Retinal pigment epithelial cell (primary cell): ENCODE data around the gene DHRS3.

Source experiments
- DNase-seq: peaks from one replicate; pipeline ENCODE4 v3.0.0-alpha.2; 2010; ENCODE audit warnings: low read depth
- H3K4me3 ChIP-seq: 2 replicates; pipeline ENCODE4 v1.5.1; 2011; ENCODE audit warnings: mild to moderate bottlenecking, low read length, control low read depth, moderate library complexity
- TF ChIP-seq, protein P1 (sequence below): conservative IDR thresholded peaks from 2 replicates; pipeline ENCODE4 v1.5.1; 2011; ENCODE audit warnings: low read depth, low read length, control low read depth, inconsistent platforms

DHRS3 gene

DNA sequence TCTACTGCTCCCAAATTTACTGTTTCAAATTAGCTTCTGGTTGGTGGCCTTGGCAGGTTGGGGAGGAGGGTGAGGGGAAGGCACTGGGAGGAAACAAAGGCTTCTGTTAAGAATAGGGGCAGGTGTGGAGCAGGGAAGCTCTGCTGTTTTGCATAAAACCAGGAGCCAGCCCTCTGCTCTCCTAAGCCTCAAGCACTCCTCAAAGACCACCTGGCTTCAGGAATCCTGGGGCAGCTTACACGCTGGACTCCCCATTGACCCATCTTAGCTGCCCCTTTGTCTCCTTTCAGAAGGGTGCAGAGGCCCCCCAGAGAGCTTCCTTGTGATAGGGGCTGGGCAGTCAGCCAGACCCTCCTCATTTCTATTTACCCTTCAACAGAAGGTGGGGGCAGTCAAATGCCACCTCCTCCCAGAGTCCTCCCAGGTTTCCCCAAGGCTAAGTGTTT, 11.5 kb upstream of the DHRS3 start:
- no peak for DNase-seq
- H3K4me3 ChIP-seq = no peak overlapping the region
- TF ChIP-seq, protein P1, sequence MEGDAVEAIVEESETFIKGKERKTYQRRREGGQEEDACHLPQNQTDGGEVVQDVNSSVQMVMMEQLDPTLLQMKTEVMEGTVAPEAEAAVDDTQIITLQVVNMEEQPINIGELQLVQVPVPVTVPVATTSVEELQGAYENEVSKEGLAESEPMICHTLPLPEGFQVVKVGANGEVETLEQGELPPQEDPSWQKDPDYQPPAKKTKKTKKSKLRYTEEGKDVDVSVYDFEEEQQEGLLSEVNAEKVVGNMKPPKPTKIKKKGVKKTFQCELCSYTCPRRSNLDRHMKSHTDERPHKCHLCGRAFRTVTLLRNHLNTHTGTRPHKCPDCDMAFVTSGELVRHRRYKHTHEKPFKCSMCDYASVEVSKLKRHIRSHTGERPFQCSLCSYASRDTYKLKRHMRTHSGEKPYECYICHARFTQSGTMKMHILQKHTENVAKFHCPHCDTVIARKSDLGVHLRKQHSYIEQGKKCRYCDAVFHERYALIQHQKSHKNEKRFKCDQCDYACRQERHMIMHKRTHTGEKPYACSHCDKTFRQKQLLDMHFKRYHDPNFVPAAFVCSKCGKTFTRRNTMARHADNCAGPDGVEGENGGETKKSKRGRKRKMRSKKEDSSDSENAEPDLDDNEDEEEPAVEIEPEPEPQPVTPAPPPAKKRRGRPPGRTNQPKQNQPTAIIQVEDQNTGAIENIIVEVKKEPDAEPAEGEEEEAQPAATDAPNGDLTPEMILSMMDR = no peak

DNA sequence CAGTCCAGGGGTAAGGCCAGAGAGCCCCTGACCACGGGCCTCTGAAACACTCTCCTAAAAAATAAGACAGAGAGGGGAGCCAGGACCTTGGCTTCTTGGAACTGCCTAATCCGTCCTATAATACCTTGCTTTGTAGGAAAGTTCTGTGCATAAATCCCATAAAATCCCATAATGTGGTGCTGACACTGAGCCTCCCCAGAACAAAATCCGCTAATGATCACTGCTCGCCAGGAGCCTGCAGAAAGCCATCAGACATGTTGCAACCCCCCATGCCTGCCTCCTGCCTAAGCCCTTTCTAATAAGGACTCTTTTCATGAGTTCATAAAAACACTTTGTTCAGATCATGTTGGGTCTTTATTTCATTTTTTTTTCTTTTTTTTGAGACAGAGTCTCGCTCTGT, 9.3 kb upstream of the DHRS3 start:
- peak; percentile 72 for DNase-seq
- TF ChIP-seq, protein P1 = no peak

DNA sequence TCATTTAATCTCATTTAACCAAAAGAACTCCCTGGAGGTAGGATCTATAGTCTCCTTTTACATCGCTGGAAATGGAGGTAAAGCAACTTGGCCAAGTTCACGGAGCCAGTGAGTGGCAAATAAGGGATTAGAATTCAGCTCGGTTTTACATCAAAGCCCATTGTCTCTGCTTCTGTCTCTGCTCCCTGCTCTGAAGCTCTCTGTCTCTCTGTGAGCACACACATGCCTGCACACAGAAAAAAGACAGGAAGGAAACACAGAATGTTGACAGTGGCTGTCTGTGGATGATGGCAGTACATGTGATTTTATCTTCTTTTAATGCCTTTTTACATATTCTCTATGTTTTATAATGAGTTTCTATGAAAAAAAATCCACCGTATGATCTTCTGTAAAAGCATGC, 8.9 kb upstream of the DHRS3 start:
- DNase-seq = no peak
- TF ChIP-seq, protein P1 = no peak
- no peak overlapping the region for H3K4me3 ChIP-seq

More for the DNA sequence above, 9.3 kb upstream of the DHRS3 start:
- no peak overlapping the region for H3K4me3 ChIP-seq

DNA sequence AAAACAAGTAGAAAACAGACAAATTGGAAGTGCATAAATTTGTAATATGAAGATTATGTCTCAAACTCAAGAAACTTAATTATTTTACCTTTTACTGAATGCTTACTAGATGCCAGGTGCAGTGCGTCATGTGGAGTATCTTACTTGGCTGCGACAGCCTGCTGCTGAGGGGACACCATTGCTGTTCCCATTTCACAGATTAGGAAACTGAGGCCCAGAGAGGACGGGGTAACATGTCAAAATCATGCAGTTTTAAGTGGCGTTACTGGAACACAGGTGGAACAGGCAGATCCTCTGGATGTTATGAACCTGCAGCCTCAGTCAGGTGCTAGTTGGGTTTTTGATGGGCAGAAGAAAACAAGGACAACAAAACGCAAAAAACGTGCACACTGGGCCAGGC, 7.3 kb upstream of the DHRS3 start:
- no peak overlapping the region for H3K4me3 ChIP-seq
- no peak for DNase-seq
- TF ChIP-seq, protein P1 = no peak

DNA sequence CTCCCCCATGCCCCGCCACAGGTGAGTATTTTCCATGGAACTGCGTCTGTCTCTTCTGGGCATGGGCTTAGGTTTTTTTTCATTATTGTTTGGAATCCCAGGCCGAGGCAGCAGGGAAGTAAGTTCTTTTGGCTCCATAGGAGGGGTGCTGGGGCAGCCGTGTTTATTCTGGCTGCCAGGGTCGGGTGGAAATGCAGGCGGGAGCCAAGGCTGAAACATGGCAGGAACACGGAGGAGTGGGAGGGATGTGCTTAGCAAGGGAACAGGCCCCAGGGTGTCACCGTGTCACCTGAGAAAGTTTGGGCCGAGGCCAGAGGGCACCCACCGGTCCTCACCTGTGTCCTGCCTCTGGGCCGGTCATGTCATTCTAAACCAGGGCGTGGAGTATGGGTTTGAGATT, 4.5 kb upstream of the DHRS3 start:
- TF ChIP-seq, protein P1 = no peak
- no peak overlapping the region for H3K4me3 ChIP-seq
- DNase-seq = no peak

DNA sequence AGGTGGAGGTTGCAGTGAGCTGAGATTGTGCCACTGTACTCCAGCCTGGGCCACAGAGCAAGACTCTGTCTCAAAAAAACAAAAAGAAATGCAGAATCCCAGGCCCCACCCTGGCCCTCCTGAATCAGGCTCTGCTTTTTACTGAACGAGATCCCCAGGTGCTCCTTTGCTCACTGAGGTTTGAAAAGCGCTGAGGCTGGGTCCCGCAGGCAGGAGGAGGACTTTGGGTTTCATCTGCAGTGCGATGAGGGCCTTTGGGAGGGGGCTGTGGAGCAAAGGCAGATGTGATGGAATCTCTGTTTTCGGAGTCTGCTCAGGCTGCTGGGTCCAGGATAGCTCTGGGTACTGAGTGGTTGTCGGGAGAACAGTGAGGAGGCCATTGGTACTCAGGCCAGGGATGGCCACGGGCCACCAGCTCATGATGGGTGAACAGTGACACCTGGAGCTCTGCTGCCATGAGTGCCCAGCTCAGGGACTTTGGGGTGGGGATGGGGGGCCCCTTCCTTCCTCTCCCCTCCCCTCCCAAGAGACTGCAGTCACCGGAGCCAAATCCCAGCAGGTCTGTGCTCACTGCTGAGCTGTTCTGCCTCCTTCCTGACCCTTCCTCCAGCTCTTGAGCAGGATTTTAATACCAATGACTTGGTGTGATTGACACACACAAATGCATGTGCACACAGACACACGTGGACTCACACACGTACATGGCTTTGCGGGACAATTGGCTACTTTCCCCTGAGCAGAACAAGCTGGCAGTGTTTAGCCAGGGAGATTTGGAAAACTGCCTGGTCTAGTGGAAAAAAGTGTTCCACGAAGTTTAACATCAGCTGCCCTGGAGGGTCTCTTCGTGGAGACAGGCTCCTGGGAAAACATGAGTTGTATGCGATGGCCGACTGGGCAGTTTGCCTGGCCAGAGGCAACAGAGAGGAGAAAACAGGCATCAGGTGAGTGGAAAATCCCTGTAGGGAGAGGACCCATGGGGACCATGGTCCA, 3.6 kb upstream of the DHRS3 start:
- no peak overlapping the region for H3K4me3 ChIP-seq
- TF ChIP-seq, protein P1 = no peak
- peak; percentile 90 for DNase-seq

DNA sequence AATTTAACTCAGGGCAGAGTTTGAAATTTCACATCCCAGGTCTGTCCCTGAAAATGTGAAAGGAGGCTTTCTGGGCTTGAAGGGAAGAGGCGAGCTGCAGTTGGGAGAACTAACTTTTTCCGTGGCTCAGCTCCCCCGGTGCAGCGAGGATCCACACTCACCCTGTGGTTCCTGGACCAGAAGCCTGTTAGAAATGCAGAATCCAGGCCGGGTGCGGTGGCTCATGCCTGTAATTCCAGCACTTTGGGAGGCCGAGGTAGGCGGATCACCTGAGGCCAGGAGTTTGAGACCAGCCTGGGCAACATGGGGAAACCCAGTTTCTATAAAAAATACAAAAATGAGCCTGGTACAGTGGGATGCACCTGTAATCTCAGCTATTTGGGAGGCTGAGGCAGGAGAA, 2.9 kb upstream of the DHRS3 start:
- no peak overlapping the region for H3K4me3 ChIP-seq
- DNase-seq = no peak
- TF ChIP-seq, protein P1 = no peak
